K562 (cell line): Measurements from ENCODE around the gene PXK.

Source experiments
- CREB1 ChIP-seq, 2 experiments: sonication (generic) in 1 of 2; formaldehyde crosslinking in 1 of 2; IDR thresholded peaks; 2 replicates each; pipeline versions ENCODE4 v1.6.1 to v1.8.0; 2012 to 2022; ENCODE audit warnings: inconsistent platforms in 1 of 2, mild to moderate bottlenecking in 1 of 2, missing genetic modification reagents in 1 of 2, moderate library complexity in 1 of 2
- DPF2 ChIP-seq: fragments of 450-650 bp; IDR thresholded peaks from 2 replicates; pipeline ENCODE4 v1.6.1; 2016
- ELF1 ChIP-seq: fragments of 200-800 bp; sonication (Bioruptor generic); IDR thresholded peaks from 2 replicates; pipeline ENCODE4 v1.6.1; 2016; ENCODE audit warnings: missing genetic modification characterization, missing compliant biosample characterization
- MED1 ChIP-seq: sonication (generic); formaldehyde crosslinking; IDR thresholded peaks from 2 replicates; pipeline ENCODE4 v1.8.1; 2023; ENCODE audit warnings: missing genetic modification reagents, borderline replicate concordance
- POLR2A ChIP-seq: fragments of 450-650 bp; conservative IDR thresholded peaks from 2 replicates; pipeline ENCODE4 v1.6.1; 2016
- SMARCC2 ChIP-seq: fragments of 450-650 bp; IDR thresholded peaks from 2 replicates; pipeline ENCODE4 v1.6.1; 2017; ENCODE audit warnings: antibody characterized with exemption, moderate library complexity, mild to moderate bottlenecking, low read depth
- THRA ChIP-seq: fragments of 450-650 bp; IDR thresholded peaks from 2 replicates; pipeline ENCODE4 v1.6.1; 2017; ENCODE audit warnings: mild to moderate bottlenecking, moderate library complexity
- ZBTB7A ChIP-seq: IDR thresholded peaks from 2 replicates; pipeline ENCODE4 v1.6.1; 2011; ENCODE audit warnings: low read depth, mild to moderate bottlenecking, low read length, moderate library complexity, borderline replicate concordance; ENCODE audit not compliant: control insufficient read depth

- TF ChIP-seq ELF1 (tag), result no peak
- no peak for TF ChIP-seq CREB1 (IDR thresholded peaks at IDR 0.05)
- TF ChIP-seq CREB1 (CRISPR knock-in tag; IDR thresholded peaks at IDR 0.05), result no peak
- no peak for TF ChIP-seq DPF2
- TF ChIP-seq MED1 (CRISPR knock-in tag), result no peak
- TF ChIP-seq ZBTB7A, result no peak
- TF ChIP-seq POLR2A, result no peak
- no peak for TF ChIP-seq SMARCC2
- no peak for TF ChIP-seq THRA
Measured at GRCh38 chr3:58464866-58465265, 132.2 kb downstream of the PXK start.
